Measurements from ENCODE around the gene ZNF718. TPM values are rescaled to one million over a fixed set of nuclear protein-coding genes. Genes with fewer than 3 reads are reported as not detected.

ZNF718 gene
- total and polyA plus RNA-seq, 10 of the 15 experiments (the other 5 are each of a cell fraction or from before 2014, with no cell fraction given), result 1.1 to 7.0 (median 3.9) TPM

GRCh38 chr4:173666-174314 is 49.5 kb downstream of the ZNF718 start:
- in situ Hi-C loops (cut with MboI), result no loop called here
- ChIA-PET CTCF (no interaction called here), SMC1A (ENCODE audit: uncharacterized antibody, unreplicated experiment) (interaction anchor here (0.9 kb wide), 1 partner anchor 12 kb away, joined by 3 read pairs; no protein-coding TSS in a partner anchor), POLR2A (no interaction called here), RAD21 (ENCODE audit: unreplicated experiment) (no interaction called here)
- H3K4me2 ChIP-seq (ENCODE audit: control insufficient read depth, insufficient read depth), result no peak overlapping the region
- no peak overlapping the region for H2AFZ ChIP-seq (ENCODE audit: control insufficient read depth, low read depth, low read length)
- H3K9me3 ChIP-seq (replicated peaks; ENCODE audit: control insufficient read depth, insufficient read depth, low read length), result peaks cover 13% of the 10 kb centered on the region; the same call in 2 of the 3 replicates
- H3K4me1 ChIP-seq (ENCODE audit: control insufficient read depth, insufficient read depth, low read length), result no peaks in the 10 kb centered on the region
- FAIRE-seq, result no peak
- ATAC-seq, result no peak
- H3K27ac ChIP-seq (ENCODE audit: control insufficient read depth, insufficient read depth), result no peak overlapping the region
- no peaks in the 10 kb centered on the region for H3K79me2 ChIP-seq (ENCODE audit: control insufficient read depth, insufficient read depth, low read length)
- 91% methylated on average over 7 of the region's 7 CpGs for WGBS (ENCODE audit: insufficient coverage, insufficient replicate concordance, low lambda C conversion rate, missing lambda C conversion rate)
- BruUV-seq (replicated peaks), result no TSS peak
- H3K4me3 ChIP-seq, result no peak overlapping the region
- DNase-seq (ENCODE audit: low read depth, low spot score), result no peak
- TF ChIP-seq RFX5 (IDR thresholded peaks at IDR 0.05; ENCODE audit: low read depth, low read length) (no peak), SPI1 (IDR thresholded peaks at IDR 0.05; ENCODE audit: borderline replicate concordance, insufficient read depth, low read depth, low read length) (no peak), MTA3 (IDR thresholded peaks at IDR 0.05; ENCODE audit: borderline replicate concordance, low read length) (no peak), TCF3 (IDR thresholded peaks at IDR 0.05; ENCODE audit: borderline replicate concordance, insufficient read depth, low read depth, low read length) (no peak), SKIL (IDR thresholded peaks at IDR 0.05; ENCODE audit: low read depth, poor library complexity, severe bottlenecking) (no peak), ZNF274 (IDR thresholded peaks at IDR 0.05; ENCODE audit: insufficient read depth, insufficient read length) (no peak), ZNF384 (IDR thresholded peaks at IDR 0.05; ENCODE audit: borderline replicate concordance, low read depth, low read length) (no peak), ZZZ3 (IDR thresholded peaks at IDR 0.05; ENCODE audit: control insufficient read depth, insufficient read length, low read depth) (no peak), ZBTB33 (IDR thresholded peaks at IDR 0.05) (no peak), NR2F1 (conservative IDR thresholded peaks at IDR 0.05) (no peak), FOXM1 (IDR thresholded peaks at IDR 0.05; ENCODE audit: low read depth, low read length) (no peak), HCFC1 (IDR thresholded peaks at IDR 0.05; ENCODE audit: low read length) (no peak), ZNF622 (IDR thresholded peaks at IDR 0.05) (no peak), CEBPZ (IDR thresholded peaks at IDR 0.05; ENCODE audit: low read depth, low read length) (no peak), STAT1 (conservative IDR thresholded peaks at IDR 0.05) (no peak), STAT3 (IDR thresholded peaks at IDR 0.05; ENCODE audit: low read depth, low read length) (no peak), NRF1 (conservative IDR thresholded peaks at IDR 0.05; ENCODE audit: low read depth, low read length) (no peak)
- H3K36me3 ChIP-seq (ENCODE audit: control insufficient read depth in 2 of 2, insufficient read depth in 2 of 2, low read length in 1 of 2), result no peaks in the 10 kb centered on the region
- H4K20me1 ChIP-seq (ENCODE audit: control insufficient read depth, insufficient read depth), result no peaks in the 10 kb centered on the region
- intact Hi-C loops (cut with micrococcal nuclease; ENCODE audit: unreplicated experiment), result no loop called here
- no peak overlapping the region for H3K9ac ChIP-seq (ENCODE audit: control insufficient read depth, insufficient read depth, low read length)
- no peaks in the 10 kb centered on the region for H3K27me3 ChIP-seq (replicated peaks in 1 of 2; ENCODE audit: control insufficient read depth in 2 of 2, insufficient read depth in 2 of 2, low read length in 1 of 2)

Data from GM12878 (cell line).